K562 (cell line): ENCODE results near the gene AFG1L. TPM values are rescaled to one million over a fixed set of nuclear protein-coding genes. Genes with fewer than 3 reads are reported as not detected.

Experiments used
- ATAC-seq: fragments of 200-7000 bp; cut with Tn5 transposase; 3 replicates; pipeline ENCODE4 v1.9.1; 2020; ENCODE audit warnings: moderate library complexity
- BruUV-seq: library from RNA; stranded (reverse); fragments of 400-500 nt; replicated peaks from 2 replicates; lab custom pipeline; 2021; lab: Mats Ljungman, UMichigan
- CTCF ChIA-PET: fragments of 300-600 bp; formaldehyde crosslinking; extraction: SDS; loops from one replicate; lab custom pipeline; 2021; ENCODE audit warnings: low intra/inter-chr PET ratio; lab: Yijun Ruan, JAX
- POLR2A ChIA-PET: fragments of 300-600, 350-650 bp; sonication (Branson Sonifier 250); formaldehyde crosslinking; extraction: SDS; loops from one replicate; lab custom pipeline; 2021; ENCODE audit warnings: antibody characterized with exemption, inconsistent platforms; lab: Yijun Ruan, JAX
- DNase-seq, 4 experiments: peaks; one replicate each; pipeline versions ENCODE4 v3.0.0 to v3.0.0-alpha.2; 2011 to 2018; ENCODE audit warnings: low spot score in 3 of 4, mixed read lengths in 3 of 4; ENCODE audit errors: extremely low read depth in 1 of 4
- FAIRE-seq: peaks from 2 replicates; lab custom pipeline; 2011; peaks lifted over from hg19 to GRCh38; lab: Jason Lieb, UNC
- H2AFZ ChIP-seq: 2 replicates; pipeline ENCODE4 v1.6.0; 2011; ENCODE audit warnings: low read depth, low read length, control low read depth, inconsistent platforms
- H3K27ac ChIP-seq: fragments of 200-600 bp; 3 replicates; pipeline ENCODE4 v1.8.0; 2011; ENCODE audit warnings: low read depth, mild to moderate bottlenecking, control low read depth, inconsistent platforms, low read length, moderate library complexity, mixed read lengths; ENCODE audit errors: extremely low read depth
- H3K27me3 ChIP-seq, 2 experiments: fragments of 300-600 bp in 1 of 2; 2 replicates in 1 of 2; 3 replicates in 1 of 2; pipeline versions ENCODE4 v1.6.0 to v1.8.0; 2011; ENCODE audit warnings: inconsistent platforms in 2 of 2, low read length in 2 of 2, mild to moderate bottlenecking in 1 of 2, mixed read lengths in 1 of 2, moderate library complexity in 1 of 2; ENCODE audit not compliant: control insufficient read depth in 2 of 2, insufficient read depth in 2 of 2
- H3K36me3 ChIP-seq: fragments of 300-600 bp; 3 replicates; pipeline ENCODE4 v1.8.0; 2011; ENCODE audit warnings: mild to moderate bottlenecking, low read length, inconsistent platforms; ENCODE audit not compliant: control insufficient read depth, insufficient read depth
- H3K4me1 ChIP-seq, 2 experiments: fragments of 200-600 bp in 1 of 2; replicated peaks in 1 of 2; 2 replicates in 1 of 2; 3 replicates in 1 of 2; pipeline versions ENCODE4 v1.5.1 to v1.8.0; 2011; ENCODE audit warnings: inconsistent platforms in 2 of 2, low read length in 2 of 2, mild to moderate bottlenecking in 1 of 2, mixed read lengths in 1 of 2, moderate library complexity in 1 of 2; ENCODE audit not compliant: control insufficient read depth in 2 of 2, insufficient read depth in 2 of 2
- H3K4me2 ChIP-seq: 2 replicates; pipeline ENCODE4 v1.6.1; 2011; ENCODE audit warnings: low read length, control low read depth, inconsistent platforms, mixed read lengths; ENCODE audit not compliant: insufficient read depth
- H3K4me3 ChIP-seq: fragments of 200-600 bp; sonication (generic), shearing (Covaris generic); 2 replicates; pipeline ENCODE4 v1.5.1; 2016; ENCODE audit warnings: control low read depth, inconsistent platforms
- H3K79me2 ChIP-seq: fragments of 200-600 bp; 3 replicates; pipeline ENCODE4 v1.8.0; 2011; ENCODE audit warnings: low read length, inconsistent platforms; ENCODE audit not compliant: control insufficient read depth, insufficient read depth
- H3K9ac ChIP-seq, 2 experiments: 2 replicates each; pipeline versions ENCODE4 v1.6.0 to v1.6.1; 2011; ENCODE audit warnings: low read depth in 2 of 2, low read length in 2 of 2, control low read depth in 1 of 2, inconsistent platforms in 1 of 2, mild to moderate bottlenecking in 1 of 2, mixed read lengths in 1 of 2; ENCODE audit not compliant: insufficient read depth in 1 of 2
- H3K9me1 ChIP-seq: one replicate; pipeline ENCODE4 v1.6.0; 2011; ENCODE audit warnings: inconsistent platforms, mild to moderate bottlenecking, low read length, moderate library complexity; ENCODE audit not compliant: control insufficient read depth, insufficient read depth
- H3K9me3 ChIP-seq: replicated peaks from 2 replicates; pipeline ENCODE4 v1.5.1; 2011; ENCODE audit warnings: low read depth, low read length, inconsistent platforms; ENCODE audit not compliant: control insufficient read depth, insufficient read depth
- H4K20me1 ChIP-seq: replicated peaks from 2 replicates; pipeline ENCODE4 v1.6.1; 2011; ENCODE audit warnings: low read length, inconsistent platforms, mixed read lengths; ENCODE audit not compliant: control insufficient read depth, insufficient read depth
- EP300 ChIP-seq: IDR thresholded peaks from 2 replicates; pipeline ENCODE4 v1.6.1; 2012; ENCODE audit warnings: low read length, improper control_type of control experiment
- EZH2 ChIP-seq: IDR thresholded peaks from 2 replicates; pipeline ENCODE4 v1.6.1; 2012; ENCODE audit warnings: low read depth, mild to moderate bottlenecking, inconsistent platforms, low read length, borderline replicate concordance
- IRF9 ChIP-seq: fragments of 450-650 bp; IDR thresholded peaks from 2 replicates; pipeline ENCODE4 v1.6.1; 2016; ENCODE audit warnings: missing biosample characterization, missing genetic modification characterization
- JUND ChIP-seq, 2 experiments: IDR thresholded peaks; 2 replicates in 1 of 2; 3 replicates in 1 of 2; pipeline ENCODE4 v1.6.1; 2011; ENCODE audit warnings: borderline replicate concordance in 2 of 2, low read depth in 2 of 2, low read length in 2 of 2, improper control_type of control experiment in 1 of 2, missing biosample characterization in 1 of 2, missing genetic modification characterization in 1 of 2, missing genetic modification reagents in 1 of 2
- LEF1 ChIP-seq: fragments of 450-650 bp; IDR thresholded peaks from 2 replicates; pipeline ENCODE4 v1.6.1; 2016; ENCODE audit warnings: mild to moderate bottlenecking
- MLX ChIP-seq, 2 experiments: fragments of 450-650 bp in 1 of 2; sonication (generic) in 1 of 2; formaldehyde crosslinking; conservative IDR thresholded peaks; 2 replicates each; pipeline versions ENCODE4 v1.4.0 to v1.8.1; 2020 to 2022; ENCODE audit warnings: mild to moderate bottlenecking in 1 of 2, missing genetic modification reagents in 1 of 2
- PPARD ChIP-seq: fragments of 250-450 bp; sonication (Bioruptor Pico); IDR thresholded peaks from 2 replicates; pipeline ENCODE4 v1.8.0; 2022; ENCODE audit warnings: inconsistent platforms, mild to moderate bottlenecking, moderate library complexity
- PREB ChIP-seq: sonication (generic); formaldehyde crosslinking; IDR thresholded peaks from 2 replicates; pipeline ENCODE4 v1.8.1; 2023; ENCODE audit warnings: mild to moderate bottlenecking, missing genetic modification reagents
- SMAD3 ChIP-seq: fragments of 450-650 bp; formaldehyde crosslinking; conservative IDR thresholded peaks from 2 replicates; pipeline ENCODE4 v1.4.0; 2020; ENCODE audit warnings: mild to moderate bottlenecking
- ZNF121 ChIP-seq: sonication (generic); formaldehyde crosslinking; conservative IDR thresholded peaks from 2 replicates; pipeline ENCODE4 v1.8.0; 2022; ENCODE audit warnings: missing genetic modification reagents
- ZNF583 ChIP-seq: fragments of 250-450 bp; sonication (Bioruptor Pico); IDR thresholded peaks from 2 replicates; pipeline ENCODE4 v1.4.0; 2020
- WGBS: fragments of 100-300 bp; shearing (Covaris generic); methylation state at CpG from one replicate; pipeline ENCODE4 v1.1.6; 2016; ENCODE audit warnings: low coverage, mixed read lengths; ENCODE audit not compliant: insufficient coverage; ENCODE audit errors: missing lambda C conversion rate; 5-methylcytosine and 5-hydroxymethylcytosine counted together
- in situ Hi-C: fragments of 300-500 bp; cut with MboI; formaldehyde crosslinking; loops from 4 replicates; pipeline ENCODE4 v1.15.0; 2018; ENCODE audit warnings: inconsistent platforms, mixed read lengths
- intact Hi-C: fragments of 100-400 bp; cut with micrococcal nuclease; formaldehyde crosslinking; loops from 2 replicates; pipeline ENCODE4 v1.14.2; 2022
- polyA plus RNA-seq, 8 experiments: library from polyadenylated mRNA; depleted of rRNA in 4 of 8; stranded (reverse) in 5 of 8; unstranded in 3 of 8; fragments of >200 nt; fragmentation: Nextera tagmentation in 2 of 8; fragmentation: Illumina TruSeq in 1 of 8; extraction: Ambion mirVana in 2 of 8; extraction: Trizol in 1 of 8; gene quantifications; 2 replicates each; pipeline versions ENCODE4 v1.2.1 to v1.2.3, GENCODE V29; 2011 to 2014; ENCODE audit warnings: inconsistent platforms in 1 of 8, missing spikeins in 1 of 8
- total RNA-seq, 7 experiments: library from RNA; depleted of rRNA in 6 of 7; stranded (reverse); fragments of >200 nt in 6 of 7; fragmentation: Illumina TruSeq in 2 of 7; extraction: Trizol in 2 of 7; gene quantifications; 2 replicates each; pipeline versions ENCODE4 v1.2.1 to v1.2.3, GENCODE V29; 2011 to 2021; ENCODE audit warnings: low replicate concordance in 1 of 7

The AFG1L gene
- total and polyA plus RNA-seq, 9 of the 15 experiments (the other 6 are each of a cell fraction or from before 2014, with no cell fraction given), result 2.2 to 15.5 (median 5.8) TPM

- H3K36me3 ChIP-seq, result no peaks in the 10 kb centered on the region
- H3K4me3 ChIP-seq, result no peak overlapping the region
- TF ChIP-seq PPARD (CRISPR knock-in tag) (no peak), ZNF583 (CRISPR knock-in tag) (no peak), ZNF121 (CRISPR knock-in tag) (no peak), LEF1 (no peak), MLX (CRISPR knock-in tag; conservative IDR thresholded peaks at IDR 0.05) (no peak), EZH2 (no peak), JUND (IDR thresholded peaks at IDR 0.05; ENCODE audit: borderline replicate concordance, low read depth, low read length) (no peak), JUND (tag; IDR thresholded peaks at IDR 0.05; ENCODE audit: borderline replicate concordance, low read depth, low read length) (no peak), IRF9 (tag) (no peak), SMAD3 (no peak), EP300 (no peak), PREB (no peak)
- no peaks in the 10 kb centered on the region for H3K9me1 ChIP-seq
- ChIA-PET POLR2A (no interaction called here), CTCF (no interaction called here)
- DNase-seq (no peak), ATAC-seq (no peak), FAIRE-seq (no peak)
- in situ Hi-C loops (no loop called here), intact Hi-C loops (no loop called here)
- no peaks in the 10 kb centered on the region for H3K9me3 ChIP-seq
- no peak overlapping the region for H2AFZ ChIP-seq
- no peaks in the 10 kb centered on the region for H3K27me3 ChIP-seq
- 94% methylated on average over 3 of the region's 3 CpGs for WGBS
- no peak overlapping the region for H3K4me2 ChIP-seq
- no TSS peak for BruUV-seq
- H4K20me1 ChIP-seq, result no peaks in the 10 kb centered on the region
- H3K79me2 ChIP-seq, result no peaks in the 10 kb centered on the region
- H3K27ac ChIP-seq, result no peak overlapping the region
- no peak overlapping the region for H3K9ac ChIP-seq
- no peaks in the 10 kb centered on the region for H3K4me1 ChIP-seq
Observed at GRCh38 chr6:108408861-108409260, 114.0 kb downstream of the AFG1L start.
